Measurements from ENCODE around the gene ASB5.

- TF ChIP-seq POLR2AphosphoS5 (IDR thresholded peaks at IDR 0.05; ENCODE audit: low read depth, low read length), result no peak
- no peak for TF ChIP-seq REST (IDR thresholded peaks at IDR 0.05; ENCODE audit: insufficient read depth in 1 of 2, low read depth in 2 of 2, low read length in 2 of 2)
- TF ChIP-seq TAF1 (IDR thresholded peaks at IDR 0.05; ENCODE audit: borderline replicate concordance, insufficient read depth, low read length), result no peak
These were observed 75.1 kb downstream of the ASB5 start for GRCh38 chr4:176193938-176194337.
